Hematopoietic multipotent progenitor cell treated with erythropoietin and hydrocortisone succinate and interleukin-3 and kit ligand, for 17 days (in vitro differentiated cells): ENCODE results near the gene RPL23.
"Not testable (repeated sequence)": the region's sequence is repeated elsewhere in the genome, so short reads cannot be mapped to it uniquely, and the experiment has no call there.

Experiments used
- DNase-seq: peaks from one replicate; pipeline ENCODE4 v3.0.0-alpha.2; 2015; ENCODE audit warnings: low spot score

Gene RPL23

DNA sequence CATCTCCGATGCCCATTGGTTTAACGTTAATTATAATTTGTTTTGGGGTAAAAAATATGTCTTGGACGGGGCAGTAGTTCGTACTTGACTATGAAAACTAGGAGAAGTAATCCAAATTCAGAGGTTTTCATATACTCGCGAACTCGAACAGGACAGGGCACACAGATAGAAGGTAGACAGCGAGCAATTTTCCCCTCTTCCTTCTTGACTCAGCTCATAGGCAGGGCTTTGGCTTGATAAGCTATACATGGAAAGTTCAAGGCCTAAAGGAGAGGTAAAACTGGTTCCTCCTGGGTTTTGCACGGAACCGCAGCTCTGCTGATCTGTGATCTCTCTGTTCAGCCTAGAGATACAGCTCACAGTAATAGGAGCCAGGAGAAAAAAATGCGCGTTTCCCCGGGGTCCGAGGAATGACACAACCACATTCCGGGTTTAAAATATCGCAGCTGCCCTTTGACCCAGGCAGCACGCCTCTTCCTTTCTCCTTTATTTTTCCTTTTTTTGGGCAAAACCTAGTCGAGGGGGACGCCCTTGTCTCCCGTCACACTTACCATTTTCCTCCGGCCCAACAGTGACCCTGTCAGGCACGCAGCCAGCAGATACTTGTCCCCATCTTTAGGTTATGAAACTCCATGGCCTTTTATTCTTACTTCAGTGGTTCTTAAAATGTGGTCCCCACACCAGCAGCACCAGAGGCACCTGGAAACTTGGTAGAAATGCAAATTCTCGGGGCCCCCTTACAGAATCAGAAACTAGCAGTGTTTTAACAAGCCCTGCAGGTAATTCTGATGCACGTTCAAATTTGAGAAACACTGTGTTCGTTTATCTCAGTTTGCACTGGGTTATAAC is 14.7 kb upstream of the RPL23 start:
- DNase-seq: peak; percentile 38

DNA sequence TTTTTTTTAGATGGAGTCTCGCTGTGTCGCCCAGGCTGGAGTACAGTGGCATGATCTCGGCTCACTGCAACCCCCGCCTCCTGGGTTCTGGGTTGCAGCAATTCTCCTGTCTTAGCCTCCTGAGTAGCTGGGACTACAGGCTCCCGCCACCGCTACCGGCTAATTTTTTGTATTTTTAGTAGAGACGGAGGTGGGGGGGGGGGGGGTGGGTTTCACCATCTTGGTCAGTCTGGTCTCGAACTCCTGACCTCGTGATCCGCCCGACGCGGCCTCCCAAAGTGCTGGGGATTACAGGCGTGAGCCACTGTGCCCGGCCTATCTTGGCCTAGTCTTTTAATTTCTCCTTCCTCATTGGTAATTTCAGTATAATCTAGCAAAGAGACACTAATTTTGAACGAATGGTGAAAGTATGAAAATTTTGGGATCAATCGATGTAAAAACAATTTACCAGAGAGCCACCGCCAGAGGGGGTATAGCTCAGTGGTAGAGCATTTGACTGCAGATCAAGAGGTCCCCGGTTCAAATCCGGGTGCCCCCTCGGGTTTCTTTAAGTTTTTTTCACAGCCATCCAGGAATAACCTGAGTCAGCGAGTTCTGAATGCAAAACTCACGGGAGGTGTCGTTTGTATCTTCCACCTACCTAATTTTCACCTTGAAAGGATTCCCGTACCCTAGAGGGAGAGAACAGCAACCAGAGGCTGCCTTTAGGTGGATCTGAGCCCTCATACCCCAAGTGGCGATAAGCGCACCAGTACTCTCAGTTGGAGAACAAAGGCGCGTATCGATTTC is 13.9 kb upstream of the RPL23 start:
- peak; percentile 78 for DNase-seq

DNA sequence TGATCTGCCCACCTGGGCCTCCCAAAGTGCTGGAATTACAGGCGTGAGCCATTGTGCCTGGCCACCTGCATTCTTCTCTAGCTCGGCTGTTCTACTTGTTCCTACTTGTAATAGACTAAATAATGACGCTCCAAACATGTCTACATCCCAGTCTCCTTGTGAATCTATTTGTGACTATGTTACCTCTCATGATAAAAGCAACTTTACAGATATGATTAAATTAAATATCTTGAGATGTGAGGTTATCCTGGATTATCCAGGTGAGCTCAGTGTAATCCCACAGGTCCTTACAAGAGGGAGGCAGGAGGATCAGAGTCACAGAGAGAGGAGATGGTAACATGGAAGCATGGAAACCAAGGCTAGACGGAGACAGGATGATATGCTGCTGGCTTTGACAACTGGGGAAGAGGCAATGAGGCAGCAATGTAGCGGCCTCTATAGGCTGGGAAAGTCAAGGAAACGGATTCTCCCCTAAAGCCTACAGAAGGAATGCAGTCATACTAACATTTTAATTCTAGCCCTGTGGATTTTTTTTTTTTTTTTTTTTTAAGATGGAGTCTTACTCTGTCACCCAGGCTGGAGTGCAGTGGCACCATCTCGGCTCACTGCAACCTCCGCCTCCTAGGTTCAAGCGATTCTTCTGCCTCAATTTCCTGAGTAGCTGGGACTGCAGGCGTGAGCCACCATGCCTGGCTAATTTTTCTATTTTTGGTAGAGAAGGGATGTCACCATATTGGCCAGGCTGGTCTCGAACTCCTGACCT is 11.3 kb upstream of the RPL23 start:
- no peak for DNase-seq

- DNase-seq: no peak
Measured at GRCh38 chr17:38861399-38861843, 7.9 kb upstream of the RPL23 start.

DNA sequence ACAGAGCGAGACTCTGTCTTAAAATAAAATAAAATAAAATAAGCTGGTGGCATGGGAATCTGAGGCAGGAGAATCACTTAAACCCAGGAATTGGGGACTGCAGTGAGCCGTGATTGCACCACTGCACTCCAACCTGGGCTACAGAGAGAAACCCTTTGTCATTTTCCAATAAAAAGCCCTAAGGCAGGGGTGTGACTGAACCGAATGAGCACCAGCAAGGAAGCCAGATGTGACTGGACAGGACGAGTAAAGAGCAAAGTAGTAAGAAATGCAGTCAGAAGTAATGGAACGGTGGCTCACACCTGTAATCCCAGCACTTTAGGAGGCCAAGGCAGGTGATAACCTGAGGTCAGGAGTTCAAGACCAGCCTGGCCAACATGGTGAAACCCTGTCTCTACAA is 3.8 kb upstream of the RPL23 start:
- DNase-seq: no peak

- DNase-seq: not testable (repeated sequence)
Measured at GRCh38 chr17:38855101-38855714, 1.7 kb upstream of the RPL23 start.

DNA sequence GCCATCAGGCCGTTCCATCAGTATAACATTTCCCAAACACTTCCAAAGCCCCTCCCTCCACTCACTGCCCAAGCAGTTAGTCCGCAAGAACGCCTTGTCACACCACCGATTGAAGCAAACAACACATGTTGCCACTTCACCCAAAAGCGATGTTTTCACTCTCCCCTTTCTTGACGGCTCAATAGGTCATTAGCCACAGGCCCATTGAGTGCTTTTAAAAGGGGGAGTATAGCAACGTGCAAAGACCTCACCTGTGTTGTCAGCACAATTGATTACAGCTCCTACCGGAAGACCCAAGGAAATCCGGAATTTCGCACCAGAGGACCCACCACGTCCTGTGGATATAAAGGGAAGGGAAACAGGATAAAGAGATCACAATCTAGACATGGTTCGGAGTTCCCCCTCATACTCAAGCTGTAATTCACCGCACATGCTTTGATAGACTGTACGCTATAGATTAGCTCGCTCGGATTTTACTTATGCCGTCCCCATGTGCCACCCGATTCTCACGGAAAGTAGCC is 690 bp downstream of the RPL23 start:
- peak; percentile 67 for DNase-seq

DNA sequence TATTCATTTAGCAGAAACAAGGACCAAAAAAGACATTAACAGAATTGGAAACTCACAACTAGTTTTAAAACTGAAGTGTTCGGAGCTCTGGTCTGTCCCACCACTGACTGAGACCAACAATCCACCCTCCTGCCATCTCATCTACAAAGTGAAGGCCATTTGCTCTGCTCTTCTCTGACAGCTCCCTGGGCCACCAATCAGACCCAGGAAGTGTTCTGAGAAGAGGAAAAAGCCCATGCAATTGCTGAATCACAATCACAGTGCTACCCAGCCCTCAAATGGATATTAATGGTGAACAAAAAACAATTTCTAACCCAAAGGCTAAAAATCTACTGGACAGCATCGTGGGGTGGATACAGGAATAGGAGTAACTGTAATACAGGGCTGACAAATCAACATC is 2.1 kb downstream of the RPL23 start:
- no peak for DNase-seq

DNA sequence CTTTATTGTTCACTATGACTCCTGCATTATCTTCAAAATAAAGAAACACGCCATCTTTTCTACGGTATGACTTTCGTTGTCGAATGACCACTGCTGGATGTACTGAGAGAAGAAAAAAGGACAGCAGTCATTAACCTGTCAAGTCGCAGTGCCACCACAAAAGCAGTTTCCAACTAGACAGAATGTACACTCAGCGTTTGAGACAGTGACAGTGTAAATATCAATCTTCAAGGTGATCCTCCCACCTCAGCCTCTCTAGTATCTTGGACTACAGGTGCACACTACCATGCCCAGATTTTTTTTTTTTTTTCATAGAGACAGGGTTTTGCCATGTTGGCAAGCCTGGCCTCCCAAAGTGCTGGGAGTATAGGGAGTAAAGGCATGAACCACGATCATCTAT is 3.1 kb downstream of the RPL23 start:
- DNase-seq: no peak

GRCh38 chr17:38848939-38849605 is 4.4 kb downstream of the RPL23 start:
- no peak for DNase-seq

DNA sequence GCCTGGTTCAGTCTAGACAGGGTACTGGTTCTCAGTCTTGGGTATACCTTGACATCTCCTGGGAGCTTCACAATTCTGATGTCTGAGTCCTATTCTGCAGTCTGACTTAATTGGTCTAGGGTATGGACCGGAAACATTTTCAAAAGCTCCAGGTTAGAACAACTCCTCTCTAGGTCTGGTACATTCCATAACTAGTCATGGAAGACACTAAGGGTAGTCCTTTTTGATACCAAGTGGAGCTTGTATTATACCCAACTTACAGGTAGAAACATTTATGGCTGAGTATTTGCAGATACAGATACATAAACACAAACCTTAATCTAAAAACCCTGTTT is 5.0 kb downstream of the RPL23 start:
- no peak for DNase-seq

DNA sequence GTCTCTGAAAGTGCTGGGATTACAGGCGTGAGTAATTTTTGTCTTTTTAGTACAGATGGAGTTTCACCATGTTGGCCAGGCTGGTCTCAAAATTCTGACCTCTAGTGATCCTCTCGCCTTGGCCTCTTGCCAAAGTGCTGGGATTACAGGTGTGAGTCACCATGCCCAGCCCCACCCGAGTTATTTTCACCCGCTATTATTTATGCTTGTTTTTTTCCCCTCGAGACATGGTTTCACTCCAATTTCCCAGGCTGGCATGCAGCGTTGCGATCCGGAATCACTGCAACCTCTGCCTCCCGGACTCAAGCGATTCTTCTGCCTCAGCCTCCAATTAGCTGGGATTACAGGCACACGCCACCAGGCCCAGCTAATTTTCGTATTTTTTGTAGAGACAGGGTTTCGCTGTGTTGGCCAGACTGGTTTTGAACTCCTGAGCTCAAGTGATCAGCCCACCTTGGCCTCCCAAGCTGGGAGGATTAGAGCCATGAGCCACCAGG is 9.2 kb downstream of the RPL23 start:
- DNase-seq: peak; percentile 73

DNA sequence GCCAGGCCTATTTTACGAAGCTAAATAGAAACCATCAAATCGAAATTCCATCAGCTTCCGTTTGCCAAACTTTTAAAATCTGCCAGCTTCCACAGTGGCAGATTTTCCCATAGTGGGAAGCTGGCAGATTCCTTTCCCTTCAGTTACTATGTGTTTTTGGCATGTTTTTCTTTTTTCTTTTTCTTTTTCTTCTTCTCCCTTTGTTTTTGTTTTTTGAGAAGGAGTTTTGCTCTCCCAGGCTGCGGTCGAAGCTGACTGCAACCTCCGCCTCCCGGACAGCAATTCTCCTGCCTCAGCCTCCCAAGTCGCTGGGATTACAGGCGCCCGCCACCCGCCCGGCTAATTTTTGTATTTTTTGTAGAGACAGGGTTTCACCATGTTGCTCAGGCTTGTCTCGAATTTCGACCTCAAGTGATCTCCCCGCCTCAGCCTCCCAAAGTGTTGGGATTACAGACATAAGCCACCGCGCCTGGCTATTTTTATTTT is 27.7 kb downstream of the RPL23 start:
- no peak for DNase-seq

DNA sequence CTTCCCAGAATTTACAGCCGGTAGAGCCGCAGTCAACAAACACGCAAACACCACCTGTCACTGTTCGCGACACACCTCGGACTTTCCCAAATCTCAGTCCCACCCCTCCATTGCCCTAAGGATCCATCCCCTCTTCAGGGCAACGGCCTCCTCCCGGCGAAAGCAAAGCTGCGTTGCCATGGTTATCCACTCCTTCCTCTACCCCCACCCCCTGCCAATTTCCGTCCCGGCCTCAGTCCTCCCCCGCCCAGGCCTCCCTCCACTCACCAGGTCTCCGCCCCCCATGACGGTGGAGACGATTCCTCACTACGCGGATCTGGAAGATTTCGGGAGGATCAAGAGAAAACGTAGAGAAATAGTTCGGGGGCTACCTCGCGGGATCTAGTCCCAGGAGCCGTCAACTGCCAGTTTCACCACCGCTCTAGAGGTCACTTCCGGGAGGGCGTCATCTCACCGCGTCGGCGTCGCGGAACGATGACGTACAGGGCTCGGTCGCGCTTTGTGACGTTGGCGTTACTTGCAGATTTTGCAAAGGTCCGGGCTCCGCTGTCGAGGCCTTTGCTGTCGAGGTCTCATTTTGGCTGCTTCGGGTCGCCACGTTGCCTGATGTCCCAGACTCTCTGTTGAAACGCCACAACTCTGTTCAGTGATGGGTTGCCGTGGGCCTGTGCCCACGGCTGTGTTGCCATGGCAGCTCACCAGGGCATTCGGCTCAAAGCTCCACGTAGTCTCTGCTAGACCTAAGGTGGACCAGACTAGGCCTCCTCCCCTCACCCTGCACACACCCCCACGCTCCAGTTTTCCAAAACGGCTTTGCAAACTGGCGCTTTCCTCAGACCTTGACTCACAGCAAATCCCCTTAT is 28.4 kb downstream of the RPL23 start, which contains the start of gene CWC25:
CWC25 (minus strand) TSS at position 423 of the 863 bp plus-strand sequence; CDS start at position 285, 138 bp downstream.
- peak; percentile 98 for DNase-seq

DNA sequence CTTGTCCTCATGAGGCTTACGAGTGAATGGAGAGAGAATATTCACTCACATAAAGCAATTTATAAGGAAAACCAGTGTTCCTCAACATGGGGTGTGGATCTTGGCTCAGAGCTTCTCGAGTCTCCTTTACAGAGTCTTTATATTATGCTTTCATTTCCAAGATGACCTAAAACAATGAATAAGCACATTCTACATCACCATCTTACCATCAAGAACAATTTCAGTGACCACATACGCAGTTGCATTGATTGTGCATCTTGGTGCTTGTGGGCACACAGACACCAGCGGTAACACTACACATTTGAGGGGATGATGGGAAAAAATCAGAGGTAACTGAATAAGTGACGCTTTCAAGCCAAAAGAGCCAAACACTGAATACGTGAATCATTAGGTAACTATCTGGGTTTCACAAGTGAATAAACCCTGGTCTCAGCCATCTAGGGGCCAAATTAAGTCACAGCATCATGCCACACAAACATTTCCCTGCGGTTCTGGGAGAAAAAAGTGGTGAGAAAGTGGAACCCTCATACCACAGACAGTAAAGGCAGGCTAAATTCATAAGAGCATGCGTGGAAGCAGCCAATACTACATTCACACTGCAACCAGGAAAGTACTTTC is 37.8 kb downstream of the RPL23 start:
- no peak for DNase-seq

DNA sequence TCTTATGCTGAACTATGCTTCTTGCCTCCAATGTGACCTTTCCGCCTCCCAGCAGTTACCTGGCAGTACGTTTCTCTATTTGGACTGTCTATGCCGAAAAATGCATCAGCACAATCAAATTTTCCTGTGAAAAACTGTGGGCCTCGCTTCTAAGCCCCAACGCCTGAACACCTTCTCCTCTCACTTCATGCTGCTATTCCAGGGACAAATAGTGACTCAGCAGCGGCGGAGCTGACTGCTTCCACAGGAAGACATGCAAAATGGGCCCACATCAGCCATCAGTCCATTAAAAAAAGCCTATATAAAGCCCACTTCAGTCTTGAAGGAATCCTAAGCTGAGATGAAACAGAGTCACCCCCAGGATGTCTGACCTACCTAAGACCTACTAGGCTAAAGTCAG is 43.7 kb downstream of the RPL23 start:
- no peak for DNase-seq

GRCh38 chr17:38800237-38800760 is 53.2 kb downstream of the RPL23 start:
- DNase-seq: no peak

DNA sequence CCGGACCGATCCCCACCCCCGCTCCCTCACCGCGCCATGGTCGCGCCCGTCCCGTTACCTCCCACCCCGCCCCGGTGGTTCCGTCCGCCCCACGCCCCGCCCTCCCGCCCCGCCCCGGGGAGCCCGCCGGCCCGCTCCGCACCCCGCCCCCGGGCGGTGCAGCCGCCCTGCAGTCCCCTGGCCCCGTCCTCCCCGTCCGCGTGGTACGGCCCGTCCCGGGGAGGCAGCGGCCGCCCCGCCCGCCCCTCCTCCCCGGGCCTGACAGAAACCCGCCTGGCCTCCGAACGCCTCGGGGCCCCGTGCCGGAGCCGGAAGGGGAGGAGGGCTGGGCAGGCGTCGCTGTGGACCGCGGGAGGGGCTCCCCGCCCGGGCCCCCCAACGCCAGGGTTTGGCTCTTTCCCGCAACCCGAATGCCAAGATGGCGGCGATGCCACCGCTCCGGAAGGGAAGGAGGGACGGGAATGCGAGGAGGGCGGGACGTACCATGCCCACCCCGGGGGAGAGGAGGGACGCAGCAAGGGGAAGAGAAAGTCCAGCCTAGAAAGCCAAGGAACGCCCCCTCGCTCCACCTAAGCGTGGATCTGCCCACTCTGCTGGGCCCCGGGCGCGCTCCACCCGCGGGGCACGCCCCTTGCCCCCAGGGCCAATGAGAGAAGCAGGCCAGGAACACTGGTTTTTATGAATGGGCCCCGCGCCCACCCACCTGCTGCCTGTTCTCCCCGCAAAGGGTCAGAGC is 53.9 kb downstream of the RPL23 start, which contains the start of gene PIP4K2B:
PIP4K2B (minus strand) TSS at position 56 of the 736 bp plus-strand sequence. CDS start 132 bp downstream, outside the sequence.
- DNase-seq: peak; percentile 96
